ES-I3 (cell line): ENCODE data around the gene RCVRN.

Experiments used
- H3K36me3 ChIP-seq: 2 replicates; pipeline ENCODE4 v1.6.1; 2013; ENCODE audit warnings: mild to moderate bottlenecking, low read length, control low read depth, moderate library complexity; ENCODE audit not compliant: insufficient read depth
- H3K4me1 ChIP-seq: 2 replicates; pipeline ENCODE4 v1.6.1; 2013; ENCODE audit warnings: mild to moderate bottlenecking, control low read depth, low read length; ENCODE audit not compliant: insufficient read depth
- H3K9ac ChIP-seq: 2 replicates; pipeline ENCODE4 v1.6.1; 2013; ENCODE audit warnings: low read depth, mild to moderate bottlenecking, low read length, moderate library complexity
- H3K9me3 ChIP-seq: 2 replicates; pipeline ENCODE4 v1.6.1; 2013; ENCODE audit warnings: mild to moderate bottlenecking, low read length, moderate library complexity; ENCODE audit not compliant: control insufficient read depth, insufficient read depth

RCVRN gene

DNA sequence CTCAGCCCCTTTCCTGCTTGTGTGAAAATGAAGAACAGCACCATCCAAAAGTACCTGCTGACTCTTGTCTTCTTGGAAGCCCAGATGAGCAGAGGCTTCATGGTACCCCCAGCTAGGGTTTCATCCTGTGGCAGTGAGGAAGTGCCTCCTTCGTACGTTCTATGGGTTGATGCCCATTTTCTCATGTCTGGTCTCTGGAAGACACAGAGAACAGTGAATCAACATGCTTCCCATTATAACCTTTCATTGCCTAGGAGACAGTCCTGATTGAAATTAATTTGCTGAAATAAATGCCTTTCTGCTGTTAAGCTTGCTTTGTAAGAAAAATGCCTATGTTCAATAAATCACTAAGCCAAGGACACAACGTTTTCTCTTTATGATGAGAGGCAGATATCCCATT lies 36.5 kb downstream of the RCVRN start:
- H3K9me3 ChIP-seq: no peaks in the 10 kb centered on the region
- no peaks in the 10 kb centered on the region for H3K36me3 ChIP-seq
- no peak overlapping the region for H3K9ac ChIP-seq
- H3K4me1 ChIP-seq: no peaks in the 10 kb centered on the region

DNA sequence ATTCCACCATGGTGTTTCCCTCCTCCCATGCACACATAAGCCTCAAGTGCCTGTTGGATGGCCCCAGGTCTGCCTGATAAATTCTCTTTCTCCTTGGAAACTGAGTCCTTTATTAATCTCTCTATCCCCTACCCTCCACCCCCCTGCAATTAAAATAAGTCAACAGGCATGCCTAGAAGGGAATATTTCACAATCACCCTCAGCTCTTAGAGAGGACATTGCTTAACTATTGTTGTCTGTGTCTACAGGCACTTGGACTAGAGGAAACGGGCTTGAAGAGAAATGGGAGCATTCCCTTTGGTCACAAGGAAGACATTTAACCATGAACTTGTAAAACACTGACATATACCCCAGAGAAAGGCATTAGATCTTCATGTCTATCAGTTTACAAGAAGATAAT lies 39.5 kb downstream of the RCVRN start:
- no peak overlapping the region for H3K9ac ChIP-seq
- no peaks in the 10 kb centered on the region for H3K36me3 ChIP-seq
- no peaks in the 10 kb centered on the region; the same call in 1 of the 2 replicates for H3K9me3 ChIP-seq
- no peaks in the 10 kb centered on the region for H3K4me1 ChIP-seq

DNA sequence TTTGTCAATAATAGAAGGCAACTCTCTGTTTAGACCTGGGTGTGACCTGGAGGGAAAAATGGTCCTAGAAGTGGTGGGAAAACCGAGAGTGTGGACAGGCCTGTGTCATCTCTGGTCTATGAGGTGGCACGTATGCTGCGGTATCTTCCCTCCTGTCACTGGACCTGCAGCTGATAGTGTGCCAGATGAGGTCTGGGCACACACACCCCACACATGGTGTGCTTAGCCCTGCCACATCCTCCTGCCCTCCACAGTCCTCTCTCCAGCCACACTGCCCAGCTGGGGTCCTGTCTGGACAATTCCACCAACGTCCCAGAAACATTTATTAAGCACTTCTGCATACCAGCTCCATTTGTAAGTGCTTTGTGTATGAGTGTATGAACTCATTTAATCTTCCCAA lies 42.1 kb downstream of the RCVRN start:
- no peaks in the 10 kb centered on the region for H3K36me3 ChIP-seq
- H3K9me3 ChIP-seq: no peaks in the 10 kb centered on the region; the same call in 1 of the 2 replicates
- H3K9ac ChIP-seq: no peak overlapping the region
- no peaks in the 10 kb centered on the region for H3K4me1 ChIP-seq

DNA sequence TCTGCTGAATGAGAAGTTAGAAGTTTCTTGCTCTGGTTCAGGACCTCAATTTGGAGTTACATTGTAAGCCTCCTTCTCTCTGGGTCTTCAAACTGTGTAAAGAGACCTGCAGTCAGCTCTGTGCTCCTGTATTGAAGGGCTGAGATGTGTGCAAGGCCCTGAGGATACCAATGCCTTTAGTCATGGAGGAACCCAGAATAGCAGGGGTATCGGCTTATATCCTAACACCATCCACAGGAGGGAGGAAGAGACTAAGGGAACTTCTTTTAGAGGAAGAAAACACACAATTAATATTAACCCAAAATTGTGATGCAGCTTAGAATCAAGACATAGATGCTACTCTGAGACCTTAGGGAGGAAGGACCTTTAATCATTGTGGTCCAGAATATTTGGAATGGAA lies 42.9 kb downstream of the RCVRN start:
- Histone ChIP-seq H3K9me3 (no peaks in the 10 kb centered on the region; the same call in 1 of the 2 replicates), H3K9ac (no peak overlapping the region), H3K4me1 (no peaks in the 10 kb centered on the region), H3K36me3 (no peaks in the 10 kb centered on the region)

DNA sequence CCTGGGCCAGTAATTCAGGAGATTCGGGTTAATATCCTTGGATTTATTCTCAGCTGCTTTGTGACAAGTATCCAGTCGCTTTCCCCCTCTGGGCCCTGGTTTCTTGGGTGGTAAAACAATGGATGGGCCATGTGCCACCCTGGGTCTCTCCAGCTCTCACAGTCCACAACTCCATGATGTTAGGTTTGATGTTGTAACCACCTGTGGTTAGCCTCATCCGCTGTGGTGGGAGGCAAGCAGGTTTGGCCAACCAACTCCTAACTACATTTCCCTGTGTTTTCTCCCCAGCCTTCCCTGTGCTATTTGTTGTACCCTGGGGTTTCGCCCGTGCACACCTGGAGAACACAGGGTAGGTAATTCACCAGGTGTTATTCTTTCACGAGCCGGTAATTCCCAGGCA lies 44.2 kb downstream of the RCVRN start:
- H3K9me3 ChIP-seq: no peaks in the 10 kb centered on the region; the same call in 1 of the 2 replicates
- H3K36me3 ChIP-seq: no peaks in the 10 kb centered on the region
- no peaks in the 10 kb centered on the region for H3K4me1 ChIP-seq
- H3K9ac ChIP-seq: no peak overlapping the region

DNA sequence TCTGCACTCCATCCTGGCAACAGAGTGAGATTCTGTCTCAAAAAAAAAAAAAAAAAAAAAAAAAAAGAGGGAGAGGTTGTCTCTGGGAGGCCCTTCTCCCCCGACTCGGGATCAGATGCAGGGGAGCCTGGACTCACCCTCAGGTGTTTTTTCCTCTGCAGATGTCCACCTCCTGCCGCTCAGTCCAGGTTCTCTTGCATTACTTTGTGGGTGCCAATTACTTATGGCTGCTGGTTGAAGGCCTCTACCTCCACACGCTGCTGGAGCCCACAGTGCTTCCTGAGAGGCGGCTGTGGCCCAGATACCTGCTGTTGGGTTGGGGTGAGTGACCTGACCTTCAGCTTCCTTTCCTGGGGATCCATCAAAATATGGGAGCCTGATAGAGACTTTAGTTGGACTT lies 45.3 kb downstream of the RCVRN start:
- Histone ChIP-seq H3K36me3 (no peaks in the 10 kb centered on the region), H3K9ac (no peak overlapping the region), H3K4me1 (no peaks in the 10 kb centered on the region), H3K9me3 (no peaks in the 10 kb centered on the region; the same call in 1 of the 2 replicates)

DNA sequence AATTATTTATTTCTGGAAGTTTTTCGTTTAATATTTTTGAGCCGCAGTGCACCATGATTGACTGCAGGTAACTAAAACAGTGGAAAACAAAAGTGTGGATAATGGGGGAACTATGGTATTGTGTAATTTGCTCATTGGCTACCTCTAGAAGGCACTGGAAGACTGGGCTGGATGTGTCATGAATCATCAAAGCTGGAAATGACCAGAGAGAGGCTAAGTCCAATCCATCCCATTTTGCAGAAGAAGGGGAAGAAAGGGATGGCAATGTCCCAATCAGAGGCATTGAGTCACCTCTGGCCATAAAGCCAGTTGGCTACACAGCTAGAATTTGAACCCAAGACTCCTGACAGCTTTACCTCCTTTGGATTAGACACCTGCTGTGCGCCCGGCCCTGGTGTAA lies 50.0 kb downstream of the RCVRN start:
- Histone ChIP-seq H3K36me3 (no peaks in the 10 kb centered on the region), H3K9me3 (no peaks in the 10 kb centered on the region), H3K4me1 (no peaks in the 10 kb centered on the region), H3K9ac (no peak overlapping the region)

DNA sequence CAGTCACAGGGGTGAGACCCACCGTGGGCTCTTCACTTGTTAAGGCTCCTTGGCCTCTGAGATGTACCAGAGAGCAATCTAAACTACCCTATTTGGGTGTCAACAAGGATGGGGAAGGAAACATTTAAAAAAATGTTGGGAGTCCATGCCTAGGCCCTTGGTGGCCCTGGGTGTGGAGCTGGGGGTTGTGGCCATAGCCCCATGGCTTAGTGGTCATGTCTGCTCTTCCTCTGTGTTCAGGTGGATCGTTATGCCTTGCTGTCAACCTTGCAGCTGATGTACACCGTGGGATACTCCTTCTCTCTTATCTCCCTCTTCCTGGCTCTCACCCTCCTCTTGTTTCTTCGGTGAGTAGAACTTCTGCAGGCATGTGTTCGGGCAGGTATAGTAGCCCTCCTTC lies 50.8 kb downstream of the RCVRN start:
- H3K36me3 ChIP-seq: no peaks in the 10 kb centered on the region
- no peak overlapping the region for H3K9ac ChIP-seq
- H3K4me1 ChIP-seq: no peaks in the 10 kb centered on the region
- no peaks in the 10 kb centered on the region for H3K9me3 ChIP-seq

DNA sequence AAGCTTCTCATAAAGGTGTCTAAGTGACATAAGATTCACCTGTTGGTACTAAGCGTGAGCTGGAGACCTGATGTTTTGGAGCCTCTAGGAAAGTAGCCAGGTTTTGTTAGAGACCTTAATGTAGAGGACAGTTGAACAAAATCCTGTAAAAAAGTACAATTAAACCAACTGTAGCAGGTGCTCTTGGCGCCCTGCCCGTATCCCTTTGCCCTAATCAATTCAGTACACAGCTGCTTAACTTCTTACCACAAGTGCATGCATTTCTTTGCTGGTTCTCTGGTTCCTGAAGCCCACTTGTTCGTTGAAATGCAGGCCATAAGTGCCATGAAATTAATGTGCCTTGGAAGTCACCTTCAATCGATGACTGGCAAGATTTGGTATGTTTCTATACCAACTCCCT lies 54.9 kb downstream of the RCVRN start:
- no peaks in the 10 kb centered on the region for H3K4me1 ChIP-seq
- no peak overlapping the region for H3K9ac ChIP-seq
- no peaks in the 10 kb centered on the region for H3K36me3 ChIP-seq
- H3K9me3 ChIP-seq: no peaks in the 10 kb centered on the region
